ENCODE data around the gene BDP1. TPM values are rescaled to one million over a fixed set of nuclear protein-coding genes. Genes with fewer than 3 reads are reported as not detected.

BDP1 gene
- polyA plus RNA-seq, 1 of the 3 experiments (the other 2 are of a cell fraction) = 4.4 TPM

- Histone ChIP-seq H4K20me1 (ENCODE audit: insufficient read depth) (peaks cover 14% of the 10 kb centered on the region), H3K27me3 (ENCODE audit: insufficient read depth) (peaks cover 17% of the 10 kb centered on the region; the same call in 1 of the 2 replicates), H3K4me1 (ENCODE audit: control insufficient read depth in 1 of 2, insufficient read depth in 2 of 2, low read depth in 1 of 2, low read length in 1 of 2) (peaks cover 4 to 11% of the 10 kb centered on the region in 2 experiments), H3K4me2 (peak overlapping the region; percentile 54), H3F3A (replicated peaks; ENCODE audit: insufficient read depth) (peaks cover 8% of the 10 kb centered on the region), H3K4me3 (ENCODE audit: low read depth in 2 of 2, low read length in 1 of 2) (peak overlapping the region; percentile 79 to 93), H3K27ac (ENCODE audit: low read depth in 2 of 2, low read length in 1 of 2) (peak overlapping the region in 1 of 2 experiments; percentile 81; a peak in 1 of 4 replicates), H3K36me3 (replicated peaks in 1 of 2; ENCODE audit: control insufficient read depth in 1 of 2, insufficient read depth in 2 of 2, low read length in 1 of 2) (peaks cover 12 to 16% of the 10 kb centered on the region in 2 experiments), H3K9me3 (no peaks in the 10 kb centered on the region), H3K79me2 (ENCODE audit: insufficient read depth) (peaks cover 42% of the 10 kb centered on the region), H3K9me2 (no peaks in the 10 kb centered on the region), H3K9ac (peak overlapping the region; percentile 79; the same call in 1 of the 2 replicates), H2AFZ (ENCODE audit: low read depth) (peak overlapping the region; percentile 97)
- ChIA-PET CTCF (interaction anchor here (0.8 to 1.6 kb wide), 2 partner anchors 21 to 303 kb away, joined by 3 to 8 read pairs; no protein-coding TSS in a partner anchor), POLR2A (interaction anchor here (1.4 kb wide), 1 partner anchor 132 kb away, joined by 3 read pairs; the partner anchor contains the start of gene MCCC2)
- 24% methylated on average over 19 of the region's 19 CpGs for WGBS (ENCODE audit: low lambda C conversion rate)
- DNase-seq = no peak
- TF ChIP-seq RAD21 (IDR thresholded peaks at IDR 0.05; ENCODE audit: low read length) (no peak), YY1 (IDR thresholded peaks at IDR 0.05; ENCODE audit: low read depth) (no peak), MAX (IDR thresholded peaks at IDR 0.05; ENCODE audit: low read depth) (no peak)
Measured at GRCh38 chr5:71454913-71455312, 538 bp upstream of the BDP1 start.

- Histone ChIP-seq H3K9ac (peak overlapping the region; percentile 79), H3K27ac (ENCODE audit: low read depth in 2 of 2, low read length in 1 of 2) (peak overlapping the region in 1 of 2 experiments; percentile 81; a peak in 2 of 4 replicates), H4K20me1 (ENCODE audit: insufficient read depth) (peaks cover 14% of the 10 kb centered on the region), H3K4me2 (peak overlapping the region; percentile 54), H2AFZ (ENCODE audit: low read depth) (0 out of 2 replicates have a peak overlapping the region, but pooled peaks have one; percentile 97), H3K9me2 (no peaks in the 10 kb centered on the region), H3F3A (replicated peaks; ENCODE audit: insufficient read depth) (peaks cover 8% of the 10 kb centered on the region), H3K4me1 (ENCODE audit: control insufficient read depth in 1 of 2, insufficient read depth in 2 of 2, low read depth in 1 of 2, low read length in 1 of 2) (peaks cover 4 to 11% of the 10 kb centered on the region in 2 experiments), H3K9me3 (no peaks in the 10 kb centered on the region), H3K4me3 (ENCODE audit: low read depth in 2 of 2, low read length in 1 of 2) (peak overlapping the region; percentile 79 to 93), H3K79me2 (ENCODE audit: insufficient read depth) (peaks cover 52% of the 10 kb centered on the region), H3K36me3 (replicated peaks in 1 of 2; ENCODE audit: control insufficient read depth in 1 of 2, insufficient read depth in 2 of 2, low read length in 1 of 2) (peaks cover 15 to 30% of the 10 kb centered on the region in 2 experiments), H3K27me3 (ENCODE audit: insufficient read depth) (peaks cover 7% of the 10 kb centered on the region; the same call in 1 of the 2 replicates)
- ChIA-PET POLR2A (interaction anchor here (1.4 kb wide), 1 partner anchor 130 kb away, joined by 3 read pairs; the partner anchor contains the start of gene MCCC2), CTCF (interaction anchor here (1.6 kb wide), 1 partner anchor 19 kb away, joined by 8 read pairs; no protein-coding TSS in a partner anchor)
- no peak for DNase-seq
- TF ChIP-seq NFIC (IDR thresholded peaks at IDR 0.05; ENCODE audit: borderline replicate concordance) = no peak
- TF ChIP-seq MXI1 (IDR thresholded peaks at IDR 0.05; ENCODE audit: low read depth, low read length) = no peak
- TF ChIP-seq POLR2AphosphoS5 (IDR thresholded peaks at IDR 0.05; ENCODE audit: low read depth, low read length) = no peak
- TF ChIP-seq RCOR1 (IDR thresholded peaks at IDR 0.05; ENCODE audit: low read length) = no peak
- TF ChIP-seq SIN3A (IDR thresholded peaks at IDR 0.05; ENCODE audit: borderline replicate concordance, low read depth, low read length) = no peak
- TF ChIP-seq EP300 (IDR thresholded peaks at IDR 0.05; ENCODE audit: borderline replicate concordance in 1 of 2, low read depth in 1 of 2, low read length in 1 of 2) = no peak
- TF ChIP-seq TAF1 (IDR thresholded peaks at IDR 0.05; ENCODE audit: borderline replicate concordance, low read depth, low read length) = no peak
- no peak for TF ChIP-seq TEAD4 (IDR thresholded peaks at IDR 0.05; ENCODE audit: borderline replicate concordance, insufficient read depth)
- no peak for TF ChIP-seq ELF1 (IDR thresholded peaks at IDR 0.05)
- no peak for TF ChIP-seq FOXM1 (IDR thresholded peaks at IDR 0.05; ENCODE audit: low read depth)
- TF ChIP-seq ZBTB33 (IDR thresholded peaks at IDR 0.05; ENCODE audit: borderline replicate concordance, low read depth) = no peak
- TF ChIP-seq EZH2phosphoT487 (IDR thresholded peaks at IDR 0.05; ENCODE audit: borderline replicate concordance, low read depth) = no peak
- no peak for TF ChIP-seq JUND (IDR thresholded peaks at IDR 0.05)
- no peak for TF ChIP-seq SMC3 (IDR thresholded peaks at IDR 0.05; ENCODE audit: low read depth, low read length)
- no peak for TF ChIP-seq FOSL2 (IDR thresholded peaks at IDR 0.05; ENCODE audit: borderline replicate concordance, low read depth)
- 0% methylated on average over 4 of the region's 4 CpGs for WGBS (ENCODE audit: low lambda C conversion rate)
Measured at GRCh38 chr5:71456362-71456743, 902 bp downstream of the BDP1 start.
